C4-2B (cell line): Measurements from ENCODE around the gene ERGIC2.

Experiments used
- H3K27ac ChIP-seq: fragments of 450-650 bp; 2 replicates; pipeline ENCODE4 v1.5.1; 2017
- CTCF ChIP-seq: fragments of 450-650 bp; conservative IDR thresholded peaks from 2 replicates; pipeline ENCODE4 v1.5.1; 2017; ENCODE audit warnings: mild to moderate bottlenecking
- ZFX ChIP-seq: fragments of 450-650 bp; IDR thresholded peaks from 2 replicates; pipeline ENCODE4 v1.6.1; 2017

ERGIC2 gene

GRCh38 chr12:29374913-29375312, 6.1 kb downstream of the ERGIC2 start:
- TF ChIP-seq ZFX, result no peak
- no peak for TF ChIP-seq CTCF
- H3K27ac ChIP-seq, result no peak overlapping the region

GRCh38 chr12:29374012-29374411, 7.0 kb downstream of the ERGIC2 start:
- TF ChIP-seq ZFX, result no peak
- H3K27ac ChIP-seq, result no peak overlapping the region

GRCh38 chr12:29365091-29365490, 15.9 kb downstream of the ERGIC2 start:
- TF ChIP-seq ZFX (no peak), CTCF (no peak)
- no peak overlapping the region for H3K27ac ChIP-seq

- no peak overlapping the region for H3K27ac ChIP-seq
- TF ChIP-seq CTCF (no peak), ZFX (no peak)
Measured at GRCh38 chr12:29354954-29355353, 26.0 kb downstream of the ERGIC2 start.

- H3K27ac ChIP-seq, result no peak overlapping the region
- TF ChIP-seq ZFX (no peak), CTCF (no peak)
Measured at GRCh38 chr12:29350080-29350479, 30.9 kb downstream of the ERGIC2 start.

- no peak overlapping the region for H3K27ac ChIP-seq
- TF ChIP-seq CTCF (no peak), ZFX (no peak)
Measured at GRCh38 chr12:29346769-29347421, 34.1 kb downstream of the ERGIC2 start.

- no peak overlapping the region for H3K27ac ChIP-seq
- TF ChIP-seq ZFX, result no peak
- TF ChIP-seq CTCF, result no peak
Measured at GRCh38 chr12:29343022-29343799, 37.8 kb downstream of the ERGIC2 start.
